Mesothelial cell of epicardium (in vitro differentiated cells): ENCODE results near the gene FAM111B. TPM values are rescaled to one million over a fixed set of nuclear protein-coding genes. Genes with fewer than 3 reads are reported as not detected.

Experiments used
- DNase-seq, 2 experiments: peaks; one replicate each; pipeline ENCODE4 v3.0.0; 2021; ENCODE audit warnings: low spot score in 2 of 2; ENCODE audit not compliant: unreplicated experiment in 2 of 2
- H3K27ac Mint-ChIP-seq: 2 replicates; pipeline ENCODE4 v1.8.0; 2021; ENCODE audit warnings: mixed read lengths
- H3K27me3 Mint-ChIP-seq: 2 replicates; pipeline ENCODE4 v1.8.0; 2021; ENCODE audit warnings: low read depth, mixed read lengths
- H3K36me3 Mint-ChIP-seq: 2 replicates; pipeline ENCODE4 v1.8.0; 2021; ENCODE audit warnings: mixed read lengths
- H3K4me1 Mint-ChIP-seq: 2 replicates; pipeline ENCODE4 v1.8.0; 2021; ENCODE audit warnings: mixed read lengths
- H3K4me3 Mint-ChIP-seq: 2 replicates; pipeline ENCODE4 v1.8.0; 2021; ENCODE audit warnings: mild to moderate bottlenecking, moderate library complexity, mixed read lengths
- H3K9me3 Mint-ChIP-seq: 2 replicates; pipeline ENCODE4 v1.8.0; 2021; ENCODE audit warnings: mixed read lengths
- total RNA-seq: library from RNA; stranded (reverse); gene quantifications from 3 replicates; pipeline ENCODE4 v1.2.1, GENCODE V29; 2021
- TF ChIP-seq, protein P1 (sequence below): fragments of 200-600 bp; sonication (generic); IDR thresholded peaks from one replicate; pipeline ENCODE4 v1.5.0; 2021; ENCODE audit warnings: antibody characterized with exemption; ENCODE audit not compliant: unreplicated experiment

FAM111B gene
- total RNA-seq, 1 donor from 2014 or later, result 6.9 TPM

GRCh38 chr11:59142530-59143507, 35.8 kb downstream of the FAM111B start, which contains the start of gene FAM111A:
FAM111A (plus strand) TSS chr11:59142856; CDS start chr11:59148873, 6,017 bp downstream.
- Mint-ChIP-seq H3K9me3 (no peaks in the 10 kb centered on the region), H3K27ac (peak within 1 kb of the TSS; percentile 99), H3K36me3 (no peaks in the 10 kb centered on the region), H3K4me1 (peaks cover 37% of the 10 kb centered on the region), H3K4me3 (peak within 1 kb of the TSS; percentile 88), H3K27me3 (no peaks in the 10 kb centered on the region)
- TF ChIP-seq, protein P1, sequence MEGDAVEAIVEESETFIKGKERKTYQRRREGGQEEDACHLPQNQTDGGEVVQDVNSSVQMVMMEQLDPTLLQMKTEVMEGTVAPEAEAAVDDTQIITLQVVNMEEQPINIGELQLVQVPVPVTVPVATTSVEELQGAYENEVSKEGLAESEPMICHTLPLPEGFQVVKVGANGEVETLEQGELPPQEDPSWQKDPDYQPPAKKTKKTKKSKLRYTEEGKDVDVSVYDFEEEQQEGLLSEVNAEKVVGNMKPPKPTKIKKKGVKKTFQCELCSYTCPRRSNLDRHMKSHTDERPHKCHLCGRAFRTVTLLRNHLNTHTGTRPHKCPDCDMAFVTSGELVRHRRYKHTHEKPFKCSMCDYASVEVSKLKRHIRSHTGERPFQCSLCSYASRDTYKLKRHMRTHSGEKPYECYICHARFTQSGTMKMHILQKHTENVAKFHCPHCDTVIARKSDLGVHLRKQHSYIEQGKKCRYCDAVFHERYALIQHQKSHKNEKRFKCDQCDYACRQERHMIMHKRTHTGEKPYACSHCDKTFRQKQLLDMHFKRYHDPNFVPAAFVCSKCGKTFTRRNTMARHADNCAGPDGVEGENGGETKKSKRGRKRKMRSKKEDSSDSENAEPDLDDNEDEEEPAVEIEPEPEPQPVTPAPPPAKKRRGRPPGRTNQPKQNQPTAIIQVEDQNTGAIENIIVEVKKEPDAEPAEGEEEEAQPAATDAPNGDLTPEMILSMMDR, result no peak
- DNase-seq, result peak; percentile 73 to 85

DNA sequence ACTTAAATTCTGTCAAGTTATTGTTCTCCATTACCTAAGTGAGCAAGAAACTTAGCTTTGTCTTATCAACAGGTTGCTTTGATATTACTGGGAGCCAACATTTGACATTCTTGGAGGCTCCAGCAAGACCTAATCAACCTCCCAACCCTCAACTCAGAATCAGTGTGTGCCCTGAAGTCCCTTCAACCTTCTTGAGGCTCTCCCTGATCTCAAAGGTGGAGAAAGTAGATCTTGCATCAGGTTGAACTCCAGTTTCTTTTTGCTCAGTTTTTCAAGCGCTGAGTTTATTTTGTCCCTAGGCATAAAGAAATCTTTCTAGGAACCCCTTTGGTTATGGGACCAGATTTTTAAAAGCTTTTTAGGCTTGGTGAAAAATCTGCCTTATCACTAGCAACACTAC, 37.1 kb downstream of the FAM111B start:
- TF ChIP-seq, protein P1, result no peak
- H3K27me3 Mint-ChIP-seq, result no peaks in the 10 kb centered on the region
- no peaks in the 10 kb centered on the region for H3K9me3 Mint-ChIP-seq
- peak overlapping the region; percentile 88 for H3K4me3 Mint-ChIP-seq
- peaks cover 3% of the 10 kb centered on the region for H3K36me3 Mint-ChIP-seq
- H3K27ac Mint-ChIP-seq, result peak overlapping the region; percentile 99
- H3K4me1 Mint-ChIP-seq, result peaks cover 37% of the 10 kb centered on the region
- no peak for DNase-seq

DNA sequence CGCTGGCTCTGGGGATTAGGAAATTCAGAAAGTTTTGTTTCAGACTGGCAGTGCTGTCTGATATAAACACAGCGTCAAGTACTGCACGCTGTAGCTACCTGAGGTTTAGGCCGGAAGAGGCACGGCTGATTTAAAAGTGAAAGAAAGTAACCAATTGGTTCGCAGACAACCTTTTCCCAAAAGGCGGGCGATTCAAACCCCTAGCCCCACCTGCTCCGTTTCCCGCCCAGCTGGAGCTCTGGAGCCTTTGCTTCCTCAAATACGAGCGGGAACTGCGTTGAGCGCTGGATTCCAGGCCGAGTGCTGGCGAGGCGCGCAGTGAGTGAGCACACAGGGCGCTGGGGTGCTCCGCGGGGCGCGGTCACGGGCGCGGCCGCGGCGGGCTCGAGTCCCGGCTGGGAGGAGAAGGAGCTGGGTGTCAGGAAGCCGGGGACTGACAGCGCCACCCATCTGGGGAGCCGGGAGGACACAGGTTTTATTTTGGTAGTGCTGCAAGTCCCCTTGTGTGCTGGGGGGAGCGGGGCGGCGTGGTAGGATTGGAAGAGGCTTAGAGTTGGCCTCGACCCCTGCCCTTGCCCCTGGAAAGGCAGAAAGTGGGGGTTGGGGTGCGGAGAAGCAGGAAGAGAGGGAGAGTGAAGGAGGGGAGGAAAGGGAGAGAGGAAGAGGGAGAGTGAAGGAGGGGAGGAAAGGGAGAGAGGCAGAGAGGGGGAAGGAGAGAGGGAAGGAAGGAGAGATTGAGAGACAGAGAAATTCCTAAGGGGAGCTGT, 37.7 kb downstream of the FAM111B start:
- Mint-ChIP-seq H3K9me3 (no peaks in the 10 kb centered on the region), H3K36me3 (peaks cover 6% of the 10 kb centered on the region), H3K4me1 (peaks cover 37% of the 10 kb centered on the region), H3K27me3 (no peaks in the 10 kb centered on the region), H3K27ac (peak overlapping the region; percentile 99), H3K4me3 (peak overlapping the region; percentile 88)
- peak; percentile 40 to 70 for DNase-seq
- TF ChIP-seq, protein P1, result no peak

GRCh38 chr11:59145534-59145933, 38.5 kb downstream of the FAM111B start:
- Mint-ChIP-seq H3K4me1 (peaks cover 37% of the 10 kb centered on the region), H3K9me3 (no peaks in the 10 kb centered on the region), H3K36me3 (peaks cover 8% of the 10 kb centered on the region), H3K27me3 (no peaks in the 10 kb centered on the region), H3K4me3 (peak overlapping the region; percentile 88), H3K27ac (no peak overlapping the region)
- TF ChIP-seq, protein P1, result no peak
- no peak for DNase-seq

DNA sequence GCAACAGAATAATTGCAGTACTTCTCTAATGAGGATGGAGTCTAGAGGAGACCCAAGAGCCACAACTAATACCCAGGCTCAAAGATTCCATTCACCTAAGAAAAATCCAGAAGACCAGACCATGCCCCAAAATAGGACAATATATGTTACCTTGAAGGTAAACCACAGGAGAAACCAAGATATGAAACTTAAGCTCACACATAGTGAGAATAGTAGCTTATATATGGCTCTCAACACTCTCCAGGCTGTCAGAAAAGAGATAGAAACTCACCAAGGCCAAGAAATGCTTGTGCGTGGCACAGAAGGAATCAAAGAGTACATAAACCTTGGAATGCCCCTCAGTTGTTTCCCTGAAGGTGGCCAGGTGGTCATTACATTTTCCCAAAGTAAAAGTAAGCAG, 44.7 kb downstream of the FAM111B start:
- TF ChIP-seq, protein P1, result no peak
- Mint-ChIP-seq H3K4me1 (no peaks in the 10 kb centered on the region), H3K27me3 (no peaks in the 10 kb centered on the region)

More for the DNA sequence above, 44.7 kb downstream of the FAM111B start:
- Mint-ChIP-seq H3K36me3 (peaks cover 26% of the 10 kb centered on the region), H3K9me3 (no peaks in the 10 kb centered on the region), H3K4me3 (no peak overlapping the region), H3K27ac (no peak overlapping the region)
- no peak for DNase-seq
